Peyer's patch (tissue), 4 donors: ENCODE results near the gene NDUFC2. TPM values are rescaled to one million over a fixed set of nuclear protein-coding genes. Genes with fewer than 3 reads are reported as not detected.

ENCODE experiments used
- DNase-seq, 3 donors: peaks; one replicate each; pipeline ENCODE4 v3.0.0-alpha.2; 2017 to 2019
- H3K27ac ChIP-seq, 4 donors: fragments of 200-600 bp; sonication (generic); one replicate each; pipeline ENCODE4 v1.5.1; 2016 to 2019
- H3K27me3 ChIP-seq, 2 donors: fragments of 200-600 bp; sonication (generic); one replicate each; pipeline ENCODE4 v1.5.1; 2019
- H3K36me3 ChIP-seq, 3 donors: fragments of 200-600 bp; sonication (generic); one replicate each; pipeline ENCODE4 v1.5.1; 2016 to 2019
- H3K4me1 ChIP-seq, 4 donors: fragments of 200-600 bp; sonication (generic); one replicate each; pipeline ENCODE4 v1.5.1; 2016 to 2019
- H3K4me3 ChIP-seq, 4 donors: fragments of 200-600 bp; sonication (generic); 1 replicate in 3 of 4; 2 replicates in 1 of 4; pipeline ENCODE4 v1.5.1; 2016 to 2019; ENCODE audit warnings: mild to moderate bottlenecking in 1 of 4
- H3K9me3 ChIP-seq, 4 donors: fragments of 200-600 bp; sonication (generic); one replicate each; pipeline ENCODE4 v1.5.1; 2016 to 2019; ENCODE audit warnings: mild to moderate bottlenecking in 1 of 4
- POLR2A ChIP-seq, 2 donors: fragments of 450-650 bp; IDR thresholded peaks; one replicate each; pipeline ENCODE4 v1.5.1; 2017; ENCODE audit warnings: antibody characterized with exemption in 2 of 2, mild to moderate bottlenecking in 2 of 2, moderate library complexity in 2 of 2
- total RNA-seq, 4 donors: library from RNA; depleted of rRNA; stranded (reverse); fragments of >200 nt; gene quantifications; one replicate each; pipeline ENCODE4 v1.1.0, GENCODE V29; 2016
- TF ChIP-seq, protein P1 (sequence below), 6 experiments: fragments of 450-650 bp in 4 of 6; fragments of 200-600 bp in 2 of 6; sonication (generic) in 1 of 6; IDR thresholded peaks; one replicate each; pipeline ENCODE4 v1.5.1; 2017 to 2019; ENCODE audit warnings: antibody characterized with exemption in 6 of 6, mild to moderate bottlenecking in 3 of 6, moderate library complexity in 1 of 6

Gene NDUFC2
- total RNA-seq, 4 donors from 2014 or later = 47.0 to 159 (median 117) TPM

DNA sequence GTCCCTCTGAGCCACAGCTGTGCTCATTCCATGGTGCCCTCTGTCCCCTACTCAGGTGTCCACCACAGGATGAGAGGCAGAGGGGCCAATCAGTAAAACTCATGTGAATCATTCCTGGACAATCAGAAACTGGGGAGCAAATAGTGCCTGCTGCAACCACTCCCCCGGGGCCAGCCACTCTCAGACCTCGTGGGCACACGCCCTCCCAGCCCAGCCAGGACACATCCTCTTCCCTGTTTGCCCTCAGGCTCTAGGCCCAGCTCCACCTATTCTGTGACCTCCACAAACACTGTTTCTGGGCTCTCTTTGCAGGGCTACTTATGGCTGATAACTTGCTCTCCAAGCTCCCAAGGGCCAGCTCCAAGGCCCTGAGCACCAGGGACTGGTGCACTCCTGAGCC, 42.6 kb downstream of the NDUFC2 start:
- peak in 2 of 3 donors; percentile 61 to 76 for DNase-seq
- Histone ChIP-seq H3K27ac (peak overlapping the region in 2 of 4 donors; percentile 6 to 35), H3K9me3 (no peaks in the 10 kb centered on the region), H3K27me3 (no peaks in the 10 kb centered on the region), H3K4me1 (peaks cover 0 to 18% (median 5%) of the 10 kb centered on the region in 4 donors), H3K4me3 (no peak overlapping the region), H3K36me3 (no peaks in the 10 kb centered on the region)
- no peak for TF ChIP-seq POLR2A (IDR thresholded peaks at IDR 0.05)
- TF ChIP-seq, protein P1, sequence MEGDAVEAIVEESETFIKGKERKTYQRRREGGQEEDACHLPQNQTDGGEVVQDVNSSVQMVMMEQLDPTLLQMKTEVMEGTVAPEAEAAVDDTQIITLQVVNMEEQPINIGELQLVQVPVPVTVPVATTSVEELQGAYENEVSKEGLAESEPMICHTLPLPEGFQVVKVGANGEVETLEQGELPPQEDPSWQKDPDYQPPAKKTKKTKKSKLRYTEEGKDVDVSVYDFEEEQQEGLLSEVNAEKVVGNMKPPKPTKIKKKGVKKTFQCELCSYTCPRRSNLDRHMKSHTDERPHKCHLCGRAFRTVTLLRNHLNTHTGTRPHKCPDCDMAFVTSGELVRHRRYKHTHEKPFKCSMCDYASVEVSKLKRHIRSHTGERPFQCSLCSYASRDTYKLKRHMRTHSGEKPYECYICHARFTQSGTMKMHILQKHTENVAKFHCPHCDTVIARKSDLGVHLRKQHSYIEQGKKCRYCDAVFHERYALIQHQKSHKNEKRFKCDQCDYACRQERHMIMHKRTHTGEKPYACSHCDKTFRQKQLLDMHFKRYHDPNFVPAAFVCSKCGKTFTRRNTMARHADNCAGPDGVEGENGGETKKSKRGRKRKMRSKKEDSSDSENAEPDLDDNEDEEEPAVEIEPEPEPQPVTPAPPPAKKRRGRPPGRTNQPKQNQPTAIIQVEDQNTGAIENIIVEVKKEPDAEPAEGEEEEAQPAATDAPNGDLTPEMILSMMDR (IDR thresholded peaks at IDR 0.05) = no peak

DNA sequence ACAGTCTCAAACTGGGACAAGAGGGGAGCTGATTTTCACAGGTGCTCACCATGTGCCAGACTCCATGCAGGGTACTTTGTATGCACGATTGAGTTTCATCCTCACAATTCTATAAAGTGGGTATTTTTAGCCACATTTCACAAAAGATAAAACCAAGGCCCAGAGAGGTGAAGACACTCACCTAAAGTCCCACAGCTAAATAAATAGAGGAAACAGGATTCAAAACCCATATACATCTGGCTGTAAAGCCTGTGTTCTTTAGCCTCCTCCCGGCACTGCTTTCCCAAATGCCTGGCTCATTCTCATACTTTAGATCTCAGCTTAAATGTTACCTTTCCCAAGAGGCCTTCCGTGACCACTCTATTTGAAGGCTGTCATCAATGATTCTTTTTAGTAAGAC, 43.3 kb downstream of the NDUFC2 start:
- H3K9me3 ChIP-seq = no peaks in the 10 kb centered on the region
- no peaks in the 10 kb centered on the region for H3K36me3 ChIP-seq
- TF ChIP-seq, protein P1 (IDR thresholded peaks at IDR 0.05) = no peak
- H3K27me3 ChIP-seq = no peaks in the 10 kb centered on the region
- H3K4me1 ChIP-seq = peaks cover 0 to 18% (median 5%) of the 10 kb centered on the region in 4 donors
- no peak overlapping the region for H3K4me3 ChIP-seq
- no peak for DNase-seq
- H3K27ac ChIP-seq = peak overlapping the region in 1 of 4 donors; percentile 6

DNA sequence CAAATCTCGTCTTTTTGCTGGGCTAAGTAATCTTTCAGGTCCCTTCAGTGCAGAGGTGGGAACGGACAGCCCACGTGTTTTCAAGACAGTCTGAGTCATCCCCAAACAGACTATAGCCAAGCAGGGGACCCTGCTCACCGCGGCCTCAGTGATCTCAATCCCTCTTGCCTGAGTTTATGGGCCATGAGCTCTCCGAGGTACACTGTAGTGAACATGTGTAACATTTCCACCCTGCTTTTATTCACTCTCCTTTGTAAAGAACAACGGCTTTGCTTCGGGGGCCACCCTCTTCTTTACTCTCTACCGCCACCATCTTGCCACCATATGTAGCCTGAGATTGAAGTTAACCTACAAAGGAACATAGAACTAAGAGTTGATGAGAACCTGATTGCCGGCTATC, 45.0 kb downstream of the NDUFC2 start:
- peaks cover 0 to 13% (median under 1%) of the 10 kb centered on the region in 4 donors for H3K4me1 ChIP-seq
- no peak overlapping the region for H3K4me3 ChIP-seq

DNA sequence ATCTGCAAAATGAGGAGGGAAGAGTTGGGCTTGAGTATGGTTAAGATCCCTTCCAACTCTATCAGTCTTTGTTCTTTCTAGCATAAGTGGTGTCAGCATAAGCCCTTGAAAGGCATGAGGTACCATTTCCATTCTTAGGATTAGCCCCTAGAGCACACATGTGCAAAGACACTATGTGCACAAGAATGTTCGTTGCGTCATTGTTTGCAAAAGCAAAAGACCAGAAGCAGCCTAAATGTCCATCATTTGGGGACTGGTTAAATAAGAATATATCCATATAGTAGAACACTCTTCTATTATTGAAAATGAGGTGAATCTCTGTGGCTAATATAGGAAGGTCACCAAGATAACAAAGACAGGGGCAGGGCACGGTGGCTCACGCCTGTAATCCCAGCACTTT, 46.6 kb downstream of the NDUFC2 start:
- peaks cover 0 to 7% (median 0%) of the 10 kb centered on the region in 4 donors for H3K4me1 ChIP-seq
- H3K27ac ChIP-seq = no peak overlapping the region
- no peaks in the 10 kb centered on the region for H3K36me3 ChIP-seq
- DNase-seq = no peak
- H3K4me3 ChIP-seq = no peak overlapping the region
- no peak for TF ChIP-seq POLR2A (IDR thresholded peaks at IDR 0.05)
- TF ChIP-seq, protein P1 (IDR thresholded peaks at IDR 0.05) = no peak
- no peaks in the 10 kb centered on the region for H3K27me3 ChIP-seq
- H3K9me3 ChIP-seq = no peaks in the 10 kb centered on the region

More for the DNA sequence above, 45.0 kb downstream of the NDUFC2 start:
- no peak for DNase-seq
- no peak overlapping the region for H3K27ac ChIP-seq
- no peaks in the 10 kb centered on the region for H3K36me3 ChIP-seq
- no peaks in the 10 kb centered on the region for H3K27me3 ChIP-seq
- TF ChIP-seq, protein P1 (IDR thresholded peaks at IDR 0.05) = no peak
- H3K9me3 ChIP-seq = no peaks in the 10 kb centered on the region

DNA sequence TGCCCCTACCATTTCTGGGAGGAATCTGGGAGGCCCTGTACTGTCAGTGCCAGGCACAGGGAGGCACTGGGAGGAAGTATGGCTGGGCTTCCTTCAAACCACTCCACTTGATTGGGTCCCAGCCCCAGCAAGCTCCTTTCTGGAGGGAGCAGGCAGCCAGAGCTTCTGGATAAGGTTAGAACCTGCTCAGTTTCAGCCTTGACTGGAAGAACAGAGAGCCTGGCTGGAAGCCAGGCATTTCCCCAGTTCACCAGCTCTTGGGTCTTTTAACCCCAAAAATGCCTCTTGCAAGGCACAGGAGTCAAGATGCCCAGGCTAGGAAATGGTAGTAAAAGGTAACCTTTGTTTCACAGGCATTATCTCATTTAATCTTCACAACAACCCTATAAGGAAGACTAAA, 47.6 kb downstream of the NDUFC2 start:
- no peak for DNase-seq
- Histone ChIP-seq H3K27me3 (no peaks in the 10 kb centered on the region), H3K27ac (no peak overlapping the region), H3K9me3 (no peaks in the 10 kb centered on the region), H3K4me3 (no peak overlapping the region), H3K4me1 (peaks cover 0 to 7% (median 0%) of the 10 kb centered on the region in 4 donors), H3K36me3 (no peaks in the 10 kb centered on the region)
- TF ChIP-seq POLR2A (IDR thresholded peaks at IDR 0.05) = no peak
- TF ChIP-seq, protein P1 (IDR thresholded peaks at IDR 0.05) = no peak

DNA sequence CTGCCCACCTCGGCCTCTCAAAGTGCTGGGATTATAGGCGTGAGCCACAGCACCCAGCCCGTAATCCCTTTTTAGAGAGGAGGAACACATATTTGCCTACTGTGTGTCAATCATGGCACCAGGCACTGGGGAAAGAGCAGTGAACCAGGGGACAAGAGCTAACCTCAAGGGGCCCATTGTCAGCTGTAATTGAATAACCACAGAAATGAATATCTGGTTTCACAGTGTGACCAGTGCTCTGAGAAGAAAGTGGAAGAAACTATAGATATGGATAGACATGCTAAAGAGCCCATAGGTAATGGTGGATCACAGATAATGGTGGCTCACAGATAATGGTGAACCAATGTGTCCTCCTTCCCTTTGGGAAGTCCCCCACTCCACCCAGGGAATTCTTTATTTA, 48.0 kb downstream of the NDUFC2 start:
- Histone ChIP-seq H3K27me3 (no peaks in the 10 kb centered on the region), H3K4me1 (peaks cover 0 to 7% (median 0%) of the 10 kb centered on the region in 4 donors), H3K4me3 (no peak overlapping the region), H3K36me3 (no peaks in the 10 kb centered on the region), H3K27ac (no peak overlapping the region), H3K9me3 (no peaks in the 10 kb centered on the region)
- no peak for TF ChIP-seq POLR2A (IDR thresholded peaks at IDR 0.05)
- TF ChIP-seq, protein P1 (IDR thresholded peaks at IDR 0.05) = no peak
- DNase-seq = no peak
